Left ventricle myocardium superior (tissue), 1 donor: Measurements from ENCODE around the gene HPSE2. TPM values are rescaled to one million over a fixed set of nuclear protein-coding genes. Genes with fewer than 3 reads are reported as not detected.

ENCODE experiments used
- ATAC-seq: fragments of 200-7000 bp; cut with Tn5 transposase; one replicate; pipeline ENCODE4 v1.9.1; 2020; ENCODE audit warnings: mild to moderate bottlenecking, moderate library complexity
- DNase-seq: peaks from one replicate; pipeline ENCODE4 v3.0.0-alpha.2; 2020
- intact Hi-C: fragments of 100-400 bp; cut with micrococcal nuclease; formaldehyde crosslinking; loops from one replicate; pipeline ENCODE4 v1.11.0; 2022
- total RNA-seq: library from RNA; stranded (reverse); fragmentation: NEBNext Ultra II Directional; extraction: Animal tissue kit (Norgen Biotek cat#: 25700); gene quantifications from one replicate; pipeline ENCODE4 v1.2.1, GENCODE V29; 2021
- donor health status: DM: no; HTN: yes; CAD: no; lungs with severe emphysema.

The HPSE2 gene
- total RNA-seq, 1 donor from 2014 or later = not detected

DNA sequence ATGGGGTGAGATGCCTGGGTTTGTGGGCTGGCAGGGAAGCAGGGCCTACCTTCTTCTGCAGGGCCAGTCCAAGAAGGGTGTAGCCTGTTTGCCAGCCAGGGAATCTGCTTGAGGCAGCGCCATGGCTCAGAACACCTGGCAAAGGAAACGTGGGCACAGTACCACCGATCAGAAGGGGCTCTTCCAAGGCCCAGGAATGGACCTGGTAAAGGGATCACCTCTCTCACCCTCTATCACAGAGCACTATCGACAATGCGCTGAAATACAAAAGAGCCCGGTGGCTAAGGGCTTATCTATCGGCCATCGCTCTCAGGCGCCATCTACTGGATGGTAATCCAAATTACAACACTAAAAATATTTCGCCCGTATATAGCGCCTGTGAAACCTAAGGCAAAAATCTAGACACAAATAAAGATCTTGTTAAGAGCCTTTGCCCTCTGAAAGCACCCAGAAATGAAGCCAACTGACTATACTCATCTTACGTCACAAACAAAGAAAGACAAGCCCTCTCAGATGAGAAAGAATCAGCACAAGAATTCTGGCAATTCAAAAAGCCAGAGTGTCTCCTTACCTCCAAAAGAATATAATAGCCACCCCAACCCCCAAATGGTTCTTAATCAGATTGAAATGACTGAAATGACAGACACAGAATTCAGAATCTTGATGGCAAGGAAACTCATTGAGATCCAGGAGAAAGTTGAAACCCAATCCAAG lies 571.2 kb downstream of the HPSE2 start:
- intact Hi-C loops = loop anchor here (10.0 kb wide), 1 partner anchor 200 kb away; no protein-coding TSS in a partner anchor
- DNase-seq (no peak), ATAC-seq (no peak)

DNA sequence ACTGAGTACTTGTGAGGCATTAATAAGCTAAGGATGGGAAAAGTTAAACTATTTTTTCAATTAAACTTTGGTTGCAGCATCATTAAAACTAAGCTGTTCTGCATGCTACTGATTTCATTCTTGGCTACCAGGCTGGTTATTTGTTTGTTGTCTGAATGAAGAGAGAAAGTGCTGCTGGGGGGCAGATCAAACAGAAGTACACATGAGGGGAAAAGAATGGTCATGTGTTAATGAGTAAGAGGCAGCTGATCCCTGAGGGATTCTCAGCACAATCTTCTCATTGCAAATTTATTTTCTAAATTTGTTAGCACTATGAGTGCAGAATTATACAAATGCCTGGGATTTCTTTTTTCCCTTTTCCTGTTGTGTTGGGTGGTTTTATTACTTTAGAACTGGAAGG lies 575.7 kb downstream of the HPSE2 start:
- no peak for ATAC-seq
- intact Hi-C loops = loop anchor here (10.0 kb wide), 1 partner anchor 195 kb away; no protein-coding TSS in a partner anchor
- DNase-seq = no peak

DNA sequence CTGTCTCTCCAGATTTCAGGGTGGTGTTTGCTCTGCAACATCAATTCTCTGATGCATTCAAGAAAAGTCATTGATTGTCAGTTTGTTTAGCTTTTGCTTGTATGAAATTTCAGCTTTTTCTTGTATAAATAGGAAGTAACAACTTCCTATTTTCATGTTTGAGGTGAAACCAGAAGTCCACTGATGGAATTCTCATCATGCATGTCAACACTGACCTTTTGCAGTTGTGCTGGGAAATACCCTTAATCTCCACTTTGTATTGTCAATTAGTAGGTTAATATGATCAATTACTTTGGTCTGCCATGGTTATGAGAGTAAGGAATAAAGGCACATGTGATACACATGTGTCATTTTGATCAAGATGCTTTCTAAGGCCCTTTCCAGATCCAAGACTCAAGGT lies 580.2 kb downstream of the HPSE2 start:
- ATAC-seq = no peak
- no peak for DNase-seq
- intact Hi-C loops = no loop called here

DNA sequence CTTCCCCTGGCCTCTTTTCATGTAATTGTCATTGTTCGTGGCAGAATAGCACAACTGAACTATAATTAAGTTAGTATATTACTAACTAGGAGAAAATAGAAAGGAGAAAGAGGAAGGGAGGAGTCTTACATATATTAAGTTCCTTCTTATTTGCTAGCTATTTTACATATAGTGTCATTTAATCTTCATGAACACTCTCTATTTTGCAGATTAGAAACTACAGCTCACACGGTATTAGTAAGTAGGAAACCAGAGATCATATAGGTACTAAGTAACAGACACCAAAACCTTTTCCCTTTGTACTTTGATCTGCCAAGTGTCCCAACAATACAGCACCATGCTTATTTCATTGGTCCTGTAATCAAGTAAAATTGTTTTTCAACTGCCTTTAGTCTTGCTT lies 586.5 kb downstream of the HPSE2 start:
- no peak for ATAC-seq
- intact Hi-C loops = no loop called here

DNA sequence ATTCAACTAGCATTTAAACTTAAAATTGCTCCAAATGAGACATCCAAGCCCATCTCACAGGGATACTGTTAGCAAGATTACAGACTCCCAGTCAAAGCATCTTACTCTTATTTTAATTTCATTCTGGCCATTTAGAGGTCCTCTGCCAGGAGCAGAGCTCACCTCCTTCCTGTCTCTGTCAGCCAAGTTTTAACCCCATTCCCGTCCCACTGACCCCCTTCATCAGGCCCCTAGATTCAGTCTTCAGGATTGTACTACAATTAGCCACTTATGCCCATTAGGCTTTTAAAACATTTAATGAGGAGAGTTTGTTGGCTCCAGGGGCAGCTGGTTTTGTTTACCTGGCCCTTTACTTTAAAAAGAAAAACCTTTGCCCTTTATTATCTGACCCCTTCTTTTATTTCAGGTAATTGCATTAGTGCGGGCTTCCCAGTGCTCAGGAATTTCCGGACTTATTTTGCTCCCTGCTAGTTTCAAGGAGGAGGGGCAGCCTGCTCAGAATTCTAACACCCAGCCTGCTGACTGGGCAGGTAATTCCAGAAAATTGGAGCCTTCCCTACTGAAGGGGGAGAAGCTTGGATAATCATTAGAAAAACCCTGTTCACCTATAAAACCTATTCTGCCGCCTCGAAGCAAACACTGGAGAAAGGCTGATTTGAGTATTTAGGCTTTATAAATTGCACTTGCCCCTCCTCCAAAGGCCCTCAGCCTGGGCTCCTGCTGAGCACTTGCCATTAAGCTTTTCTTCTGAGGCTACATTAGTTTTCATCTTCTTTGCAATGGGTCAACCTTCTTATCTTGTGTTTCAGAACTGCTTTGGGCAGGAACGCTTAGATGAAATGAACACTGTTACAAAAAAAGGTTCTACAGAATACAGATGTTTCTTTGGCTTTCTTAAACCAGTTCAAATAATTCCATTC lies 588.4 kb downstream of the HPSE2 start:
- intact Hi-C loops = no loop called here
- ATAC-seq = no peak
- DNase-seq = no peak

More for the DNA sequence above, 586.5 kb downstream of the HPSE2 start:
- DNase-seq = no peak

DNA sequence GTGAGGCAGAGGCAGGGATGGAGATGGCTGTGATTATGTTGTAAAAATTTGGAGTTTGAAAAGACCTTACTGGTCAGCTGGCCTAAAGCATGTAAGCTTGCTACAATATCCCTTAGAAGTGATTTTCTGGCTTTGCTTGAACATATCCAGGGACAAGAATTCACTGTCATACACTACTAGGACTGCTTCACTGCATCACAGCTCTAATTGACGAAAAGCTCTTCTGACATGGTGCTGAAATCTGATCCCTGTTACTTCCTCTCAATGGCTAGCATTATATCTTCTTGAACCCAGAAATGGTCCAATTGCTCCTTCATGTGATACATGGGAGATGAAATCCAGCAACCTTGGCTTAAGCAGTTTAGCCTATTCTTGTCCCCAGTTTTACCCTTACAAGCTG lies 591.2 kb downstream of the HPSE2 start:
- DNase-seq = no peak
- no peak for ATAC-seq
- intact Hi-C loops = no loop called here

DNA sequence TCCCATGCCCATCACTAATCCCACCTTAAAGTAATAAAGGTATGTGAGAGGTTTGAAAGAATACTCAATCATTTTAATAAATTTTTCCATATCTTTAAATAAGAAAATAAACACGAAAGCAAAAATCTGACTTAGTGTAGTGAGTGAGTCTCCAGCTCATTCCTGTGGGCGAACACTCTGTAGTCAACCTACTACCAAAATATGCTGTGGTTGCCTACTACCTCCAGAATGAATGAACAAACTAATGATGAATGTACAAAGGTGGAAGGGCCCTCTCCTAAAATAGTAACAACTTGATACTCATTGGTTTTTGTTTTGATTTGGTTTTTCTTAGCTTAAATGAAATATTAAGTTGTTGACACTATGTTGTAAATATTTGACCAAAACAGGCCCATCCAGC lies 593.4 kb downstream of the HPSE2 start:
- intact Hi-C loops = no loop called here
- DNase-seq (no peak), ATAC-seq (no peak)

DNA sequence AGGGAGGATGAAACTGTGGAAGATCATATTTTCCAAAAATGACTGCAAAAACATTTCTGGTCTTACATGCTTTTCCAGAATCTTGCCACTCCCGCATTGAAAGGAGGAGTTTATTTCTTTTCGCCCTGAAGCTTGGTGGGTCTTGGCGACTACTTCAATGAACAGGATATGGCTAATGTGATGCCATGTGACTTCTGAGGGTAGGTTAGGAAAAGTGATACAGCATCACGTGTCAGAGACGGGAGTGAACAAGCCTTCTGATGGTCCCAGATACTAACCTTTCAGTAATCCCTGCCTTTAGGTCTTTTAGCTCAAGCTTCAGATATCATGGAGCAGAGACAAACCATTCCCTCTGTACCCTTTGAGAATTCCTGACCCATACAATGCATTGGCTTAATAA lies 596.7 kb downstream of the HPSE2 start:
- ATAC-seq = no peak
- intact Hi-C loops = no loop called here
- DNase-seq = no peak

DNA sequence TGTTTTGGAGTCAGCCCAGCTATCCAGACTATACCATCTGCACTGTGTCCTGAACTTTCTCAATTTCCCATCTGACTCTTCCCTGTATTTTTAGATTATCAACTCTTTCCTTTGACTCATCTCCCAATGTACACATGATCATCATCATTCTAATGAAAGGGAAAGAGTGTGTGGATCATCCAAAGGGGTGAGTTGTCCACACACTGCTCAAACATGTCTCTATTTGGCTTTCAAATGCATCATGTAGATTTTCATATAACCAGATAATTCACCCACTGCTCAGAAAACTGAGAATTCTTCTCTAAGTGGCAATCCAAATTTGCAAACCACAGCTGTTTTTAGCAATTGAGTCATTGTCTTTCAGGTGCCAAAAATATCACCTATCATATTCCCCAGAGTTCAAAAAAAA lies 598.7 kb downstream of the HPSE2 start:
- no peak for DNase-seq
- no peak for ATAC-seq
- intact Hi-C loops = no loop called here

DNA sequence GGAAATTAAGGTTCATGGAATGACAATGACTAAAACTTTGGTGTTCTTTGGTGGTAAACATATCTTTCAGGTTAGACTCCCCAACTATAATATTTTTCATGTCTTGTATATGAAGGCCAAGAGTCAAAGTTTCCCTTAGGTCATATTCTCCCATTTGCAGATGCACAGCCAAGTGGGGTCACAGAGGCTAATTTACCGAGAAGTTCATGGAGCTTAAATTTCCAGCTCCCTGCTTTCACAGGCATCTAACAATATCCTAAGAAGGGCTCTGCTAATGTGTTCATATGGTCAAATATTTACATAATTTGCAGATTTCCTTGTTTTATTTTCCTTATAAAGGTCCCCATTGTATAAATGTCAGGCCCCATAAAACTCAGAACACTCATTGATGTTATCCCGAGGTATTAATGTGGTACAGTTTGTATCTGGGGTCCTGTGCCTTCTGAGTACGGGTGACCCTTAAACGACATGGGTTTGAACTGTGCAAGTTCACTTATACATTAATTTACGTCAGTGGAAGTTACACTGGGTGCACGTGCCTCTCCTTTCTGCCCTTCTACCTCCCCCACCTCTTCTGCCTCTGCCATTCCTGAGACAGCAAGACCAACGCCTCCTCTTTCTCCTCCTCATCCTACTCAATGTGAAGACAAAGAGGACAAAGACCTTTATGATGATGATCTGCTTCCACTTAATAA lies 603.0 kb downstream of the HPSE2 start:
- no peak for ATAC-seq

DNA sequence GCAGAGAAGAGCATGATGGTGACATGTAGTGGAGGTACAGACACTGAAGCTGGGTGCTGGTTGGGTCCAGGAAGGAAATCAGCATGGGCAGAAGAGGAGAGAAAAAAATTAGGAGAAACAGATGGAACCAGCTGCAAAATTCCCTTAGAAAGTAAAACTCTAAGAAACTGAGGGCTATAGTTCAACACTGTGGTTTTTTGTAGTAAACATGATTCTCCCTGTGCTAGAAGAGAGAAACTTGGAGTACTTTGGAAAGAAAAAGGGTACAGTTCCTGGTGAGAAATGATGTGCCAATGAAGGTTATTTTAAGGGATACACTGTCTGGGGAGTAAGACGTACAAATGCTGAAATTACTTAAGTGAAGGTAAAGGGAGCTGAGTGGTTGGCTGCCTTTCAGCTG lies 607.4 kb downstream of the HPSE2 start:
- DNase-seq (no peak), ATAC-seq (no peak)
- intact Hi-C loops = no loop called here

More for the DNA sequence above, 603.0 kb downstream of the HPSE2 start:
- DNase-seq = no peak
- intact Hi-C loops = no loop called here

DNA sequence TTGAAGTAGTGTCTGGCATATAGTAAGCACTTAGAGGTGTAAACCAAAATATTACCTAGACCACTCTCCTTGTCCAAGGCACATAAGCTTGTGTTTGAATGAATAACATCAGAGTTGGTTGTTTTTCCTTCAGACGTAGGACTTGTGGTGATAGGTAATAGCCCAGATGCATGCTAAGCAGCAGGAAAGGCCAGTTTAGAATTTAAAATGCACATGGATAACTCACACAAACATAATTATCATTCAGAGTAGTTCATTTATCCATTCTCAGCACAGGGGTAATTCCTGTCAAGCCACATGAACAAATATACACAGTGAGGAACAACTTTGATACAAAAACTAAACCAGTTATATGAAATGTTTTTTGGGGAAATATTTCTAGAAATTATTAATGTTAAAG lies 607.9 kb downstream of the HPSE2 start:
- no peak for ATAC-seq
- DNase-seq = no peak
- intact Hi-C loops = no loop called here

DNA sequence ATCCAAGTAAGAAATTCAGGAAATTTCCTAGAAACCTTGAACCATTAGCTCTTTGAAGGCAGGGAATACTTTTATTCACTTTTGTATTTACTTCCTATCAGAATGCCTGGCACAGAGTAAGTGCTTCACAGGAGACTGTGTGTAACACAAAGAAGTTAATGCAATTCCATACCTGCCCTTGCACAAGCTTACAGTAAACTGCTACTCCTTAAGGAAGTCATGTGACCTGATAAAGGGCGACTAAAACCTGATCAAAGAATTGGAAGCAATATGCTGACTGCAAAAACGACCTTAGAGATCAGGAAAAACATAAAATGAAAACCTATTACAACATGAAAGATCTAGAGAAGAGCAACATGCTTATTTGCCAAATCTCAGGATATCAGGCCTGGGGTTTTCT lies 610.7 kb downstream of the HPSE2 start:
- no peak for ATAC-seq

DNA sequence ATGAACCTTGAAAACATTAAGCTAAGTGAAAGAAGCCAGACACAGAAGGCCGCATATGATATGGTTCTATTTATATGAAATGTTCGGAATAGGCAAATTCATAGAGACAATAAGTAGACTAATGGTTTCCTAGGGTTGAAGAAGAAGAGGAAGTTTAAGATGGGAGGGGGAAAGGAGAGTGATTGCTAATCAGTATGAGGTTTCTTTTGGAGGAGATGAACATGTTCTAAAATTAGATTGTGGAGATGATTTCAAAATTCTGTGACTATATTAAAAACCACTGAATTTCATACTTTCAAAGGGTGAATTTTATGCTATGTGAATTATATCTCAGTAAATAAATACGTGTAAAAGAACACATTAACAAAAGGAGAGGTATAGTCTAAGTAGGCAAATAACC lies 612.5 kb downstream of the HPSE2 start:
- DNase-seq (no peak), ATAC-seq (no peak)
- intact Hi-C loops = no loop called here

More for the DNA sequence above, 610.7 kb downstream of the HPSE2 start:
- no peak for DNase-seq
- intact Hi-C loops = no loop called here

DNA sequence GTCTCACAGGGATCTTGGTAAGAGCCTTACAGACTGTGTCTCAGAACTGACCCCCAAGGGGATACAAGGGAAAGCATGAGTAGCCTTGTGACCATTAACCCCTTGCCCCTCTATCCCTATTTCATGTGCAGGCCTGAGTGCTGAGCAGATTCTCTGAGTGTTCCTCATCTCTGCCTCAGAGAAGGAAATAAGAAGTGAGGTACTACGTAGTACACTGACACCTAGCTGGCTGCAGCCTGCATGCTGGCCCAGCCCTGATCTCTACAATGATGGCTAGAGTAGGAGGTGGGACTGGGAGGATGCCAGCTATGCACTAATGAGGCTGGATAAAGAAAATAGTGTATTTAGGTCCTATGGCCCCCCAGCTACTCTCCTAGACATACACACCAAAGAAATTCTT lies 614.0 kb downstream of the HPSE2 start:
- ATAC-seq (no peak), DNase-seq (no peak)
- intact Hi-C loops = no loop called here

DNA sequence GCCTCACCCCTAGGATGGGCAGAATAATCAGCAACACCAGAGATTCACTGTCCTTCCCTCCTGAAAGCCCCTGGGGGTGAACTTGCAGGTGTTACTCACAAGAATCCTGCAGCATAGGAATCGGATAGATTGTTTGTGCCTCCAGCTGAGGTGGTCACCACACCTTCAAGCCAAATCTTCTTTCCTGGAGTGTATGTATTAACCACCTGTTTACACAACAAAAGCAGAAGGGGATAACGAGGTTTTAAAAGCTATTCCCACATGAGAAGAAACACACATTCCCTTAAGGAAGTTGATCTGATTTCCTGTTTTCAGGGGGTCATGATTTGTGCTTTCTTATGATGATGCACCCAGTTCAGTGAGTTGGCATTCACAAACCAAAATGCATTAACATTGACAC lies 615.1 kb downstream of the HPSE2 start:
- ATAC-seq = no peak
- no peak for DNase-seq
- intact Hi-C loops = no loop called here

DNA sequence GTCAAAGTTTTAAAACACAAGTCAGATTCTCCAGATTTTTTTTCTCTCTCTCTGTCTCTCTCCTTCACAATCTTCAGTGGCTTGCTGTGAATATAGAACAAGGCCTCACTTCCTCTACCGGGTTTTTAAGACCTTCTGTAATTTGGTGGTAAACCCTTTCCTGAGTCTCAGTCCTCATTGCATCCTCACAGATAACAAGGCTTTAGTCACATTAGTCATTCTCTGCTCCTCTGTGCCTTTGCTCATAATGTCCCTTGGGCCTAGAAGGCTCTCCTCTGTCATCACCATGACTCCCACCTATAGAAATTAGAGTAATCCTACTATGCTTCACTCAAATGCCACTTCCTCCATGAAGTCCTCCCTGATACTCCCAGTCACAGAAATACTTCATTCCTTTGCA lies 616.2 kb downstream of the HPSE2 start:
- intact Hi-C loops = no loop called here
- no peak for ATAC-seq

DNA sequence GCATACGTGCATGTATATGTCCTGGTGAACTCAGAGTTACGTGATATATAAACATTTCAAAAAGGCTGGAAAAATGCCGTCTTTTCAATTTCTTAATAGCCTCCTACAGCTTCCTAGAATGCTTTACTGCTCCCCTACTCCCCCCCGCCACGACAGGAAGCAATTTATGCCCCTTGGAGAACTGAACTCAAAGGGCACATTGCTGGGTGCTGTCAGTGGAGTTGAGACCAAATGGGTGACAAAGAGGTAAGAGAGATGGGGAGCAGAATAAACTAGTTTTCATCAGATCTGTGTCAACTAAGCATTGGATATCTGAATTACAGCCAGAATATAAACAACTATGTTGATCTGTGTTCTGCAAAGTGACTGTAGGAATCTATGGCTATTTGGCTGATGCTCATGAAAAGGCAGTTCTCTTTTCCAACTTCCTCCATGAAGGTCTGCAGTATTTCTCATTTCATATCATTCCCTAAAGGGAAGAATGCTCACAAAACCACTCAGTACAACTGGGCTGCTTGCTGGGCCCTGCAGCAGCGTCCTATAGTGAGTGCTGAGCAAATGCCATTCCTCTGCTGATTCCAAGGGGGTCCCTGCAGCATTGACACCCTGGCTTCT lies 617.6 kb downstream of the HPSE2 start:
- ATAC-seq (no peak), DNase-seq (no peak)
- intact Hi-C loops = no loop called here

More for the DNA sequence above, 616.2 kb downstream of the HPSE2 start:
- DNase-seq = no peak

DNA sequence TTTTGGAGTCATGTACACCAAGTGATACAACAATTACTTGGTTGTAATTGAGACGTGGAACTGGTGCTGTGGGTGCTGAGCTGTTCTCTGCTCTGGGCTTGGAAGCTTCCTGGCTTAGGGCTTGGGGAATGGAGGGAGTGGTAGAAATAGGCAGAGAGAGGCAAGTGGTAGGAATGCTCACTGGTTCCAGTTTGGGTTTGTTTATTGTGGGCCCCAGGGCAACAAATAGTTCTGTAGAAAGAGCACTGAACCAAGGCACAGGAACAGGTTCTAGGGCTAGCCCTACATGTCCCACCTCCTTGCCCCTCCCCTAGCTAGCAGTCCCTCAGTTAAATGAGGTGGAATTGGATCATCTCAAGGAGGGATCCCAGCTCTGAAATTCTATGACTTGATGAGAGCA lies 622.2 kb downstream of the HPSE2 start:
- no peak for DNase-seq
- intact Hi-C loops = no loop called here
- no peak for ATAC-seq
